HepG2 (cell line): ENCODE results near the gene MCM3AP.

ENCODE experiments used
- EP300 ChIP-seq, 3 experiments: sonication (generic) in 1 of 3; formaldehyde crosslinking in 1 of 3; IDR thresholded peaks; 2 replicates each; pipeline versions ENCODE4 v1.5.1 to v1.6.1; 2011 to 2020; ENCODE audit warnings: low read depth in 2 of 3, low read length in 2 of 3, borderline replicate concordance in 1 of 3, improper control_type of control experiment in 1 of 3, mild to moderate bottlenecking in 1 of 3, missing genetic modification reagents in 1 of 3, moderate library complexity in 1 of 3
- FOXJ3 ChIP-seq: sonication (generic); formaldehyde crosslinking; IDR thresholded peaks from 2 replicates; pipeline ENCODE4 v1.4.0; 2020; ENCODE audit warnings: missing genetic modification reagents, mild to moderate bottlenecking, borderline replicate concordance
- HDAC6 ChIP-seq: fragments of 200-600 bp; sonication (generic); IDR thresholded peaks from 2 replicates; pipeline ENCODE4 v1.7.0; 2017; ENCODE audit warnings: mild to moderate bottlenecking, antibody characterized with exemption, low read length, low read depth
- POLR2A ChIP-seq, 2 experiments: IDR thresholded peaks; 2 replicates each; pipeline ENCODE4 v1.6.1; 2011; ENCODE audit warnings: low read depth in 2 of 2, low read length in 2 of 2, mild to moderate bottlenecking in 1 of 2, moderate library complexity in 1 of 2; ENCODE audit not compliant: insufficient read depth in 1 of 2
- PRPF4 ChIP-seq: fragments of 200-400 bp; formaldehyde crosslinking; IDR thresholded peaks from 2 replicates; pipeline ENCODE4 v1.6.1; 2016; ENCODE audit warnings: low read length, low read depth; ENCODE audit not compliant: poor library complexity, severe bottlenecking
- SMAD1 ChIP-seq: sonication (generic); formaldehyde crosslinking; IDR thresholded peaks from 2 replicates; pipeline ENCODE4 v1.4.0; 2020; ENCODE audit warnings: missing genetic modification reagents, low read depth, mild to moderate bottlenecking, borderline replicate concordance
- SRSF1 ChIP-seq: fragments of 200-400 bp; formaldehyde crosslinking; optimal IDR thresholded peaks from 2 replicates; pipeline ENCODE3; 2017; ENCODE audit warnings: mild to moderate bottlenecking, low read depth, low read length, moderate library complexity
- ZUFSP ChIP-seq: sonication (generic); formaldehyde crosslinking; IDR thresholded peaks from 2 replicates; pipeline ENCODE4 v1.9.0; 2021; ENCODE audit warnings: missing genetic modification reagents, mild to moderate bottlenecking, borderline replicate concordance
- TF ChIP-seq, protein P1 (sequence below): sonication (generic); formaldehyde crosslinking; IDR thresholded peaks from 2 replicates; pipeline ENCODE4 v1.5.0; 2020; ENCODE audit warnings: mild to moderate bottlenecking, missing genetic modification reagents, moderate library complexity
- TF ChIP-seq, protein P2 (sequence below): sonication (generic); formaldehyde crosslinking; IDR thresholded peaks from 2 replicates; pipeline ENCODE4 v1.8.1; 2022; ENCODE audit warnings: low read depth, mild to moderate bottlenecking, missing genetic modification reagents

- no peak for TF ChIP-seq HDAC6
- no peak for TF ChIP-seq POLR2A (IDR thresholded peaks at IDR 0.05; ENCODE audit: insufficient read depth in 1 of 2, low read depth in 2 of 2, low read length in 2 of 2)
- no peak for TF ChIP-seq PRPF4
- TF ChIP-seq, protein P1, sequence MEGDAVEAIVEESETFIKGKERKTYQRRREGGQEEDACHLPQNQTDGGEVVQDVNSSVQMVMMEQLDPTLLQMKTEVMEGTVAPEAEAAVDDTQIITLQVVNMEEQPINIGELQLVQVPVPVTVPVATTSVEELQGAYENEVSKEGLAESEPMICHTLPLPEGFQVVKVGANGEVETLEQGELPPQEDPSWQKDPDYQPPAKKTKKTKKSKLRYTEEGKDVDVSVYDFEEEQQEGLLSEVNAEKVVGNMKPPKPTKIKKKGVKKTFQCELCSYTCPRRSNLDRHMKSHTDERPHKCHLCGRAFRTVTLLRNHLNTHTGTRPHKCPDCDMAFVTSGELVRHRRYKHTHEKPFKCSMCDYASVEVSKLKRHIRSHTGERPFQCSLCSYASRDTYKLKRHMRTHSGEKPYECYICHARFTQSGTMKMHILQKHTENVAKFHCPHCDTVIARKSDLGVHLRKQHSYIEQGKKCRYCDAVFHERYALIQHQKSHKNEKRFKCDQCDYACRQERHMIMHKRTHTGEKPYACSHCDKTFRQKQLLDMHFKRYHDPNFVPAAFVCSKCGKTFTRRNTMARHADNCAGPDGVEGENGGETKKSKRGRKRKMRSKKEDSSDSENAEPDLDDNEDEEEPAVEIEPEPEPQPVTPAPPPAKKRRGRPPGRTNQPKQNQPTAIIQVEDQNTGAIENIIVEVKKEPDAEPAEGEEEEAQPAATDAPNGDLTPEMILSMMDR (CRISPR knock-in tag) = no peak
- TF ChIP-seq, protein P2, sequence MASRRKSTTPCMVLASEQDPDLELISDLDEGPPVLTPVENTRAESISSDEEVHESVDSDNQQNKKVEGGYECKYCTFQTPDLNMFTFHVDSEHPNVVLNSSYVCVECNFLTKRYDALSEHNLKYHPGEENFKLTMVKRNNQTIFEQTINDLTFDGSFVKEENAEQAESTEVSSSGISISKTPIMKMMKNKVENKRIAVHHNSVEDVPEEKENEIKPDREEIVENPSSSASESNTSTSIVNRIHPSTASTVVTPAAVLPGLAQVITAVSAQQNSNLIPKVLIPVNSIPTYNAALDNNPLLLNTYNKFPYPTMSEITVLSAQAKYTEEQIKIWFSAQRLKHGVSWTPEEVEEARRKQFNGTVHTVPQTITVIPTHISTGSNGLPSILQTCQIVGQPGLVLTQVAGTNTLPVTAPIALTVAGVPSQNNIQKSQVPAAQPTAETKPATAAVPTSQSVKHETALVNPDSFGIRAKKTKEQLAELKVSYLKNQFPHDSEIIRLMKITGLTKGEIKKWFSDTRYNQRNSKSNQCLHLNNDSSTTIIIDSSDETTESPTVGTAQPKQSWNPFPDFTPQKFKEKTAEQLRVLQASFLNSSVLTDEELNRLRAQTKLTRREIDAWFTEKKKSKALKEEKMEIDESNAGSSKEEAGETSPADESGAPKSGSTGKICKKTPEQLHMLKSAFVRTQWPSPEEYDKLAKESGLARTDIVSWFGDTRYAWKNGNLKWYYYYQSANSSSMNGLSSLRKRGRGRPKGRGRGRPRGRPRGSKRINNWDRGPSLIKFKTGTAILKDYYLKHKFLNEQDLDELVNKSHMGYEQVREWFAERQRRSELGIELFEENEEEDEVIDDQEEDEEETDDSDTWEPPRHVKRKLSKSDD (CRISPR knock-in tag) = no peak
- no peak for TF ChIP-seq SRSF1
- no peak for TF ChIP-seq ZUFSP (CRISPR knock-in tag)
- no peak for TF ChIP-seq FOXJ3 (CRISPR knock-in tag)
- no peak for TF ChIP-seq SMAD1 (CRISPR knock-in tag)
- no peak for TF ChIP-seq EP300 (IDR thresholded peaks at IDR 0.05; ENCODE audit: low read depth in 2 of 2, low read length in 2 of 2)
- TF ChIP-seq EP300 (CRISPR knock-in tag; IDR thresholded peaks at IDR 0.05; ENCODE audit: borderline replicate concordance) = no peak
These were observed 49.1 kb upstream of the MCM3AP start for GRCh38 chr21:46334351-46335140.
